A673 (cell line): ENCODE data around the gene MUSK. TPM values are rescaled to one million over a fixed set of nuclear protein-coding genes. Genes with fewer than 3 reads are reported as not detected.

Experiments
- BruUV-seq: library from RNA; stranded (reverse); fragments of 400-500 nt; replicated peaks from 2 replicates; lab custom pipeline; 2021; lab: Mats Ljungman, UMichigan
- CTCF ChIA-PET: fragments of 300-600 bp; sonication (Branson Sonifier 250); formaldehyde crosslinking; loops from one replicate; lab custom pipeline; 2022; ENCODE audit warnings: antibody characterized with exemption; lab: Charles Lee
- POLR2A ChIA-PET: fragments of 300-600 bp; sonication (Branson Sonifier 250); formaldehyde crosslinking; loops from one replicate; lab custom pipeline; 2022; ENCODE audit warnings: antibody characterized with exemption; ENCODE audit not compliant: low non-redundant PET; lab: Charles Lee
- DNase-seq: peaks from one replicate; pipeline ENCODE4 v3.0.0-alpha.2; 2015; ENCODE audit warnings: low spot score
- H3K27ac ChIP-seq: fragments of 200-600 bp; sonication (generic); 2 replicates; pipeline ENCODE4 v1.5.1; 2016; ENCODE audit warnings: mixed run types, low read depth, mild to moderate bottlenecking, mixed read lengths, antibody characterized with exemption, low read length; ENCODE audit not compliant: poor library complexity, severe bottlenecking
- H3K27me3 ChIP-seq: fragments of 200-600 bp; sonication (generic); replicated peaks from 2 replicates; pipeline ENCODE4 v1.6.1; 2017; ENCODE audit warnings: mixed run types, low read depth, mild to moderate bottlenecking, mixed read lengths, antibody characterized with exemption, low read length; ENCODE audit not compliant: insufficient read depth, poor library complexity
- H3K36me3 ChIP-seq: fragments of 200-600 bp; sonication (generic); 2 replicates; pipeline ENCODE4 v1.6.1; 2016; ENCODE audit warnings: mixed run types, mild to moderate bottlenecking, mixed read lengths, antibody characterized with exemption, low read length; ENCODE audit not compliant: insufficient read depth, poor library complexity, severe bottlenecking
- H3K4me1 ChIP-seq: fragments of 200-600 bp; sonication (generic); 2 replicates; pipeline ENCODE4 v1.6.1; 2017; ENCODE audit warnings: mixed run types, mild to moderate bottlenecking, mixed read lengths, antibody characterized with exemption, low read length; ENCODE audit not compliant: insufficient read depth, poor library complexity, severe bottlenecking
- H3K4me3 ChIP-seq: fragments of 200-600 bp; sonication (generic); 2 replicates; pipeline ENCODE4 v1.5.1; 2016; ENCODE audit warnings: low read depth, mixed run types, mild to moderate bottlenecking, mixed read lengths, low read length; ENCODE audit not compliant: poor library complexity, severe bottlenecking
- H3K9me3 ChIP-seq: fragments of 200-600 bp; sonication (generic); 2 replicates; pipeline ENCODE4 v1.6.1; 2016; ENCODE audit warnings: mixed run types, low read depth, mild to moderate bottlenecking, mixed read lengths, antibody characterized with exemption, low read length; ENCODE audit not compliant: poor library complexity, severe bottlenecking
- CTCF ChIP-seq: fragments of 300-800, 200-600 bp; sonication (generic); conservative IDR thresholded peaks from 2 replicates; pipeline ENCODE4 v1.5.1; 2017; ENCODE audit warnings: low read depth, mild to moderate bottlenecking, antibody characterized with exemption, low read length, moderate library complexity, mixed read lengths
- EZH2 ChIP-seq: fragments of 200-600 bp; sonication (generic); IDR thresholded peaks from 2 replicates; pipeline ENCODE4 v1.6.1; 2017; ENCODE audit warnings: borderline replicate concordance, low read depth, mild to moderate bottlenecking, mixed read lengths, antibody characterized with exemption, low read length; ENCODE audit not compliant: poor library complexity, severe bottlenecking
- intact Hi-C: fragments of 100-400 bp; cut with micrococcal nuclease; formaldehyde crosslinking; loops from one replicate; pipeline ENCODE4 v1.10.0; 2022; ENCODE audit not compliant: unreplicated experiment
- total RNA-seq: library from RNA; stranded (reverse); gene quantifications from 2 replicates; pipeline ENCODE4 v1.2.3, GENCODE V29; 2021

MUSK gene
- total RNA-seq, 1 experiment from 2014 or later = not detected

GRCh38 chr9:110700953-110701352, 32.4 kb downstream of the MUSK start:
- H3K27ac ChIP-seq = no peak overlapping the region
- H3K4me1 ChIP-seq = no peaks in the 10 kb centered on the region
- ChIA-PET CTCF (no interaction called here), POLR2A (no interaction called here)
- no peak for DNase-seq
- no peak overlapping the region for H3K4me3 ChIP-seq
- no TSS peak for BruUV-seq
- intact Hi-C loops = no loop called here
- H3K36me3 ChIP-seq = no peaks in the 10 kb centered on the region
- no peak for TF ChIP-seq EZH2
- no peak for TF ChIP-seq CTCF
- H3K9me3 ChIP-seq = no peaks in the 10 kb centered on the region
- no peaks in the 10 kb centered on the region for H3K27me3 ChIP-seq

- no peaks in the 10 kb centered on the region for H3K36me3 ChIP-seq
- no TSS peak for BruUV-seq
- no peaks in the 10 kb centered on the region for H3K9me3 ChIP-seq
- H3K27ac ChIP-seq = no peak overlapping the region
- no peak for TF ChIP-seq EZH2
- no peak for TF ChIP-seq CTCF
- intact Hi-C loops = no loop called here
- no peak for DNase-seq
- CTCF ChIA-PET = no interaction called here
- no peaks in the 10 kb centered on the region for H3K27me3 ChIP-seq
- H3K4me1 ChIP-seq = no peaks in the 10 kb centered on the region
- no peak overlapping the region for H3K4me3 ChIP-seq
- POLR2A ChIA-PET = no interaction called here
Observed at GRCh38 chr9:110703669-110704068, 35.1 kb downstream of the MUSK start.

- POLR2A ChIA-PET = no interaction called here
- no peak for DNase-seq
- CTCF ChIA-PET = no interaction called here
- intact Hi-C loops = no loop called here
- Histone ChIP-seq H3K4me3 (no peak overlapping the region), H3K27ac (no peak overlapping the region), H3K4me1 (no peaks in the 10 kb centered on the region), H3K9me3 (no peaks in the 10 kb centered on the region), H3K36me3 (no peaks in the 10 kb centered on the region), H3K27me3 (no peaks in the 10 kb centered on the region)
- no TSS peak for BruUV-seq
- TF ChIP-seq CTCF (no peak), EZH2 (no peak)
Observed at GRCh38 chr9:110707419-110707818, 38.8 kb downstream of the MUSK start.
